Fibroblast of skin of scalp (primary cell): Measurements from ENCODE around the gene TMEM176B.
"Not testable (repeated sequence)": the region's sequence is repeated elsewhere in the genome, so short reads cannot be mapped to it uniquely, and the experiment has no call there.

Experiments used
- DNase-seq: peaks from one replicate; pipeline ENCODE4 v3.0.0-alpha.2; 2013

TMEM176B gene

GRCh38 chr7:150820578-150821198 lies 20.5 kb upstream of the TMEM176B start:
- no peak for DNase-seq

DNA sequence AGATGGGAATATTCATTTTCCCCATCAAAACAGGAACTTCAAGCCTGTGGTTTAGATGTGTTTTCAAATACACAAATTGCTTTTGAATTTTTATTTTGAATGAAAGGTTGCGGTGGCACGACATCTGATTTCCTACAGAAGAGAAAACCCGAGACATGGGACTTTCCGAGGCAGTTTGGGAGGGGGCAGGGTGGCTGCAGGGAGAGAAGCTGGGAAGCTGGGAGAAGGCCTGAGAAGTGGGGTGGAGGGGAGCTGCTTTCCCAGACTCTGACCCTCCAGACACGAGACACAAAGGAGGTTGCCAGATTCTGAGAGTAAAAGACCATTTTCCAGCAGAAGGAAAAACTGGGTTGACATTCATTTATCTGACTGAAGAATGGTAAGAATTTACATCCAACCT lies 20.0 kb upstream of the TMEM176B start:
- no peak for DNase-seq

DNA sequence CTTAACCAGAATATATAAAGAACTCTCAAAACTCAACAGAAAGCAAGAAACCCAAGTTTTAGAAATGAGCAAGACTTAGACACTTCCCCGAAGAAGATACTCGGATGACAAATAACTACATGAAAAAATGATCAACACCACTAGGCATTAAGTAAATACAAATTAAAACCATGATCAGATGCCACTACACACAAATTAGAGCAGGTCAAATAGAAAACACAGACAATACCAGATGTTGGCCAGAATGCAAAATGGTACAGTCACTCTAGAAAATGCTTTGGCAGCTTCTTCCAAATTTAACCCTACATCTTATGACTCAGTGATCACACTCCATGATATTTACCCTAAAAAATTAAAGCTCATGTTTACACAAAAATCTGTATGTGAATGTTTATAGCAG lies 18.8 kb upstream of the TMEM176B start:
- no peak for DNase-seq

DNA sequence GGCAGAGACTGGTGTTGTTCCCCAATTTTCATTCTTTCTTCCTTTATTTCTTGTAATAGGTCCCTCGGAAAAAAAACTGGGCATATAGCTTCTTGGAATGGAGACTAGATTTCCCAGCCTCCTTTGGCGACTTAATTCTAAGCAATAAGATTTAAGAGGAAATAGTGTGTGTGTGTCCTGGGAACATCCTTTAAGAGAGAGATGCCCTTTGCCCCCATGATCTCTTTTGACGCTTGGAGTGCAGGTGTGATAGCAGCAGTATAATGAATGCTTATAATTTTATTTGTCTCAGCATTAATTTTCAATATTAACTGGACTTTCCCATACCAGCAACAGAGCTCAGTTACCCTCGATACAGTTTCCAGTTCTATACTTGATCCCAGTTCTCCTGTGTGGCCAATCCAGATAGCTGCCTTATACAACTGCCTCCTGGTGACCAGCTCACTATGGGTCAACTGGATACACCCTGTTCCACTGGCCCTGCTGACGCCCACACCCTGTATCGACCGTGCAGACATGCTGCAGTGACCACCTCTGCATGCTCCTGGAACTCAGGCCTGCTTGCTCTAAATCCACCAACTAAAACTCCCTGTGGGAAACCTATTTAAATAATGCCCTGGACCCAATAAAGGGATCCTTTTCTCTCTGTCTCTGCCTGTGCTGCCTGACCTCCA lies 14.3 kb upstream of the TMEM176B start:
- DNase-seq = no peak

- DNase-seq = not testable (repeated sequence)
These were observed 7.7 kb upstream of the TMEM176B start for GRCh38 chr7:150807616-150808438.

DNA sequence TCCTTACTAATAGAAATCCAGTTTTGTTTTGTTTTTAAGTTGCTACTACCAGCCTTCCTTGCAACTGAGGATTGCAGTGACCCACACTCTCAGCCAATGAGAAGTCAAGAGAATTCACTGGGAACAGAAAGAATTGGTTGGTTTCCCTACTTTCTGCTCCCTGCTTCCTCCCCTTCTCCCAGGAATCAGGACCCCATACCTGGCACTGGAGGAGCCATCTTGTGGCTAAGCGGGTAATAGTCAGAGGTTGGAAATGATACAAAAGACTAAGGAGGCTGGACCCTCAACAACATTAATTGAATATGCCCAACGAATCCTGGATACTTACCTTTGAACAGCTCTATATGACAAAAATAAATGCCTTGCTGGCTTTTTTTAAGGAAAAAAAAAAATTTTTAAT lies 6.7 kb upstream of the TMEM176B start:
- DNase-seq = no peak

DNA sequence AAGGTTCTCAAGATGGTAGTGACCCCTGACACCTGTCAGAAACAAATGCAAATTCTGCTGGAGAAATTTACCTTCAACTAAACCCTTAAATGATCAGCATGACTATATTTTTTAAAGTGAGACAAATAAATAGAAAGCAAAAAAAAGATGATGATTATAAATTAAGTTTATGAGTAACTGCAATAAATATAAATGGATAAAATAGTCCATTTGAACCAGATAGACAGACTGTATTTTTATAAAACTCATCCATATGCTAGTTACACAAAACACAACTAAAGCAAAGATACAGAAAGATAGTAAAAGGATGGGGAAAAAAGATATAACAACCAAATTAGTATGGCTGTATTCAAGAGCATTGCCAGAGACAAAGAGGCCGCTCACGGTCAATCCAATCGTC lies 6.3 kb upstream of the TMEM176B start:
- DNase-seq = no peak

DNA sequence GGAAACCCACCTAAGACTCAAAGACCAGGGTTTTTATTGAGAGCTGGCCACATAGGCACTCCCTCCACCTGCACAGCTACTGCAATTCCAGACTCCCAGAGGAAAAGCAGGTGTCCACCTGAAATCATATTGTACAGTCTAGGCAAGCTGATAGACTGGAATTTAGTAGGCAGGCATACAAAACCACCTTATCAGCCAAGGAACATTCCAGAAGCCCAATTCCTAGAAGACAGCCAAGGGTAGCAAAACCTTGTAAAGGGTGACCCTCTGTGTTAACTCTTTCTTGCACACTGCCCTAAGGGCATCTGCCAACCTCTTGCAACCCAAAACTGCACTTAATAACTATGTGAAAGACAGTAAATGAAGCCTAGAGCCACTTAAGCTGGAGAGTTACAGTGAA lies 5.7 kb upstream of the TMEM176B start:
- no peak for DNase-seq

GRCh38 chr7:150804802-150805201 lies 4.6 kb upstream of the TMEM176B start:
- no peak for DNase-seq

DNA sequence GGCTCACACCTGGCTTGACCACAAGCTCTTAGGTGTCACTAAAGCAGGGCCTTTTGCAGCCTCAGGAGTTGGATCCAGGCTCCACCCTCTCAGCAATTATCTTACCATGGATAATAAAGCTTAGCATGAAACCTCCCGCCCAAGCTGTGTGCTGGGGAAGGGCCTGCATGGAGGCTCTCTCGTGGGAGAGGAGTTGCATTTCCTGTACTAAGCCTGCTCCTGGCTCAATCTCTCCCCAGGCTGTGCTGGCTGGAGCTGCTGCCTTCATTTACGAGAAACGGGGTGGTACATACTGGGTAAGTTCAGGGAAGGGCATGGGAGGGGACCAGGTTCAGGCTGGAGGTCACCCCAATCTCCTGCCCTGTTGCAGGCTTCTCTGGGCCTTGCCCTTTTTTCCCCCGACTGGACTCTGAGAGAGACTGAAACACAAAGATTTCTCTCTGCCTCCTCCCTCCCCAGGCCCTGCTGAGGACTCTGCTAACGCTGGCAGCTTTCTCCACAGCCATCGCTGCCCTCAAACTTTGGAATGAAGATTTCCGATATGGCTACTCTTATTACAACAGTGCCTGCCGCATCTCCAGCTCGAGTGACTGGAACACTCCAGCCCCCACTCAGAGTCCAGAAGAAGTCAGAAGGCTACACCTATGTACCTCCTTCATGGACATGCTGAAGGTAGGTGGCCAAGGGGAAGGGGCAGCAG lies 3.1 kb upstream of the TMEM176B start:
- DNase-seq = no peak

- DNase-seq = no peak
These were observed 2.0 kb upstream of the TMEM176B start for GRCh38 chr7:150801946-150802771.

DNA sequence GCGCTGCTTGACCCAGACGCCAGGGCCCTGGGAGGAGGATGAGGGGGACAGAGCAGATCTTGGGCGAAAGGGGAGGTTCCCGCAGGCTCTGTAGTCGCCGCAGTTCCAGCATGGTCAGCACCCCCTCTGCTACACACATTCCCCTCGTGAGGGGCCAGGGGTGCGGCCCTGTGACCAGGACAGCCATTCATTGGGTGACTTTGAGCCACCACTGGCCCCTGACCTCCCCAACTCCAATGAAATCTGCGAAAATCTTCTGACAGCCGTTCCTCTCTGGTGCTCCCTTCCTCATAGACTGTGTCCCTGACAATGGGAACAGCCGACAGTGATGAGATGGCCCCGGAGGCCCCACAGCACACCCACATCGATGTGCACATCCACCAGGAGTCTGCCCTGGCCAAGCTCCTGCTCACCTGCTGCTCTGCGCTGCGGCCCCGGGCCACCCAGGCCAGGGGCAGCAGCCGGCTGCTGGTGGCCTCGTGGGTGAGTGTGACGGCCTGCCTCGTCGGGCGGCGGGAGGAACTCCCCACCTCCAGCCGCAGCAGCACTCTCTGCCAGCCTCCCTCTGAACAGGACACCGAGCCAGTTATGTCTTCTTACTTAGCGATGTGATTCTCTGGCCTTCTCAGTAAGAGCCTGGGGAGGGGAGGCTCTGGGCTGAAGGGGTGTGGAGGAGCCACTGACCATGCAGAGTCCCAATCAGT lies 1.2 kb upstream of the TMEM176B start:
- DNase-seq = no peak

GRCh38 chr7:150800581-150801241 lies 547 bp upstream of the TMEM176B start, which contains the start of gene TMEM176A:
TMEM176A (plus strand) TSS chr7:150800769; CDS start chr7:150801551, 782 bp downstream.
- no peak for DNase-seq

DNA sequence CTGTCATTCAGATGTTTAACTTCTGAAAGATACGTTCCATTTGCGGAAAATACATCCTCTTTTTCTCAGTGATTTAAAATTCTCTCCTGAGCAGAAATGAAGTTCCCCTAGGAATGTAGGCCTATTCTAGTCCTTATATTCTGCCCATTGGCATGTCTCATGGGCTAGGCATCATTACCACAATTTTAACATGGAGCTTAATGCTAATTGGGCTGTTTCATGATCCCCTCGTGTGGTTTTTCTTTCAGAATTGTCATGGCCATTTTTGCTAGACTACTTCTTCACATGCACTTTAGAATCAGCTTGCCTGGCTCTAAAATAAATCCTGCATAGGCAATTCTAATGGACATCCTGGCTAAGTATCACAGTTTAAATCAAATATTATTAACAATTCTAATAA lies 1.0 kb downstream of the TMEM176B start:
- DNase-seq = no peak

- DNase-seq = no peak
These were observed 2.5 kb downstream of the TMEM176B start for GRCh38 chr7:150797661-150798060.

GRCh38 chr7:150793569-150794238 lies 6.5 kb downstream of the TMEM176B start:
- no peak for DNase-seq

GRCh38 chr7:150791746-150792452 lies 8.3 kb downstream of the TMEM176B start:
- DNase-seq = no peak

DNA sequence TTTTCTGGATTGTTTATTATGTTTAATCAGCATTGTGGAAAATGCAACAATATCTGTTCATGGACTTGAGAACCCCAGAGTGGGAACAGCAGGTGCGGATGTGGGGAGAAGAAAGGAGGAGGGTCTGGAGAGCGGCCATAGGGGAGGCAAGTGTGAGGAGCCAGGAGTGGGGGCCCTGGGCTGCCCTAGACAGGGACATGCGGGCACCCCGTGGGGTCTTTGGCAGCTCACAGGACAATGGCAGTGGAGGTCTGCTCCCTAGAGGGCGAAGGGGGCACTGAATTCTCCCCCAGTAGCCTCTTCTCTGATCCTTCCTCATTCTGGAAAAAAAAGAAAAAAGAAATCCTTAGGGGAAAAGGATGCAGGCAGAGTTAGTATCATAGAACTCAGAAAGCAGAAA lies 8.9 kb downstream of the TMEM176B start:
- DNase-seq = no peak

GRCh38 chr7:150790416-150791075 lies 9.6 kb downstream of the TMEM176B start:
- no peak for DNase-seq
